AG09309 (cell line): ENCODE results near the gene RNASE12.

Experiments
- DNase-seq: peaks from one replicate; pipeline ENCODE4 v3.0.0-alpha.2; 2010; ENCODE audit warnings: low read depth
- H3K4me3 ChIP-seq: 2 replicates; pipeline ENCODE4 v1.5.1; 2011; ENCODE audit warnings: mild to moderate bottlenecking, low read depth, low read length, moderate library complexity; ENCODE audit not compliant: control insufficient read depth
- CTCF ChIP-seq: IDR thresholded peaks from 2 replicates; pipeline ENCODE4 v1.5.1; 2011; ENCODE audit warnings: mild to moderate bottlenecking, low read depth, low read length, inconsistent platforms; ENCODE audit not compliant: insufficient read depth, control insufficient read depth; ENCODE audit errors: missing control alignments

The RNASE12 gene

GRCh38 chr14:20564501-20564997 is 26.6 kb downstream of the RNASE12 start:
- TF ChIP-seq CTCF: no peak
- no peak for DNase-seq
- no peak overlapping the region for H3K4me3 ChIP-seq

- no peak for DNase-seq
- no peak overlapping the region for H3K4me3 ChIP-seq
- no peak for TF ChIP-seq CTCF
These were observed 27.2 kb downstream of the RNASE12 start for GRCh38 chr14:20563971-20564370.

- H3K4me3 ChIP-seq: no peak within 1 kb of the TSS
- no peak for TF ChIP-seq CTCF
- no peak for DNase-seq
These were observed 30.2 kb downstream of the RNASE12 start, which contains the start of gene RNASE9 for GRCh38 chr14:20560961-20561360. RNASE9 (minus strand) TSS chr14:20561047.

GRCh38 chr14:20559461-20559904 is 31.7 kb downstream of the RNASE12 start:
- DNase-seq: no peak
- no peak overlapping the region for H3K4me3 ChIP-seq
- no peak for TF ChIP-seq CTCF

GRCh38 chr14:20557212-20557542 is 34.0 kb downstream of the RNASE12 start:
- no peak for DNase-seq
- no peak for TF ChIP-seq CTCF
- no peak overlapping the region for H3K4me3 ChIP-seq

GRCh38 chr14:20556500-20557211 is 34.5 kb downstream of the RNASE12 start:
- no peak overlapping the region for H3K4me3 ChIP-seq
- TF ChIP-seq CTCF: no peak
- DNase-seq: no peak
